Thoracic aorta (tissue), 2 donors: ENCODE data around the gene MBD3. TPM values are rescaled to one million over a fixed set of nuclear protein-coding genes. Genes with fewer than 3 reads are reported as not detected.
A peak's percentile ranks its signal among the peaks of the same experiment; 100 is the strongest.

Experiments
- ATAC-seq: fragments of 150-250 bp; one replicate; pipeline ENCODE4 v1.8.0; 2017; ENCODE audit warnings: low read depth; ENCODE audit not compliant: insufficient number of reproducible peaks, low FRiP score
- DNase-seq: peaks from one replicate; pipeline ENCODE4 v3.0.0-alpha.2; 2020; ENCODE audit warnings: low spot score
- H3K27ac ChIP-seq, 2 donors: fragments of 200-600 bp; sonication (generic); 1 replicate in 1 of 2; 2 replicates in 1 of 2; pipeline ENCODE4 v1.5.1; 2016; ENCODE audit warnings: mild to moderate bottlenecking in 2 of 2, moderate library complexity in 2 of 2
- H3K27me3 ChIP-seq: fragments of 200-600 bp; sonication (generic); replicated peaks from 2 replicates; pipeline ENCODE4 v1.6.0; 2016; ENCODE audit warnings: mild to moderate bottlenecking; ENCODE audit not compliant: insufficient read depth
- H3K36me3 ChIP-seq: fragments of 200-600 bp; sonication (generic); one replicate; pipeline ENCODE4 v1.5.1; 2016
- H3K4me1 ChIP-seq, 2 donors: fragments of 200-600 bp; sonication (generic); 1 replicate in 1 of 2; 2 replicates in 1 of 2; pipeline versions ENCODE4 v1.5.1 to v1.6.0; 2016; ENCODE audit warnings: low read depth in 2 of 2, mild to moderate bottlenecking in 1 of 2; ENCODE audit not compliant: control insufficient read depth in 1 of 2
- H3K4me3 ChIP-seq: fragments of 200-600 bp; sonication (generic); 2 replicates; pipeline ENCODE4 v1.5.1; 2016; ENCODE audit warnings: mild to moderate bottlenecking
- H3K9me3 ChIP-seq: fragments of 200-600 bp; sonication (generic); 2 replicates; pipeline ENCODE4 v1.5.1; 2016
- CTCF ChIP-seq: fragments of 200-600 bp; sonication (generic); IDR thresholded peaks from one replicate; pipeline ENCODE4 v1.5.1; 2019; ENCODE audit warnings: antibody characterized with exemption
- total RNA-seq, 2 donors: library from RNA; depleted of rRNA; stranded (reverse); fragments of >200 nt; gene quantifications; one replicate each; pipeline versions ENCODE4 v1.1.0 to v1.2.3, GENCODE V29; 2016

Gene MBD3
- total RNA-seq, 2 donors from 2014 or later = 97.8 to 102 TPM

GRCh38 chr19:1610579-1610978 is 17.9 kb upstream of the MBD3 start:
- Histone ChIP-seq H3K4me1 (peaks cover 7 to 9% of the 10 kb centered on the region in 2 donors), H3K27ac (no peak overlapping the region), H3K9me3 (no peaks in the 10 kb centered on the region), H3K36me3 (peaks cover 11% of the 10 kb centered on the region), H3K4me3 (no peak overlapping the region), H3K27me3 (no peaks in the 10 kb centered on the region)
- DNase-seq (no peak), ATAC-seq (no peak)
- TF ChIP-seq CTCF = no peak

DNA sequence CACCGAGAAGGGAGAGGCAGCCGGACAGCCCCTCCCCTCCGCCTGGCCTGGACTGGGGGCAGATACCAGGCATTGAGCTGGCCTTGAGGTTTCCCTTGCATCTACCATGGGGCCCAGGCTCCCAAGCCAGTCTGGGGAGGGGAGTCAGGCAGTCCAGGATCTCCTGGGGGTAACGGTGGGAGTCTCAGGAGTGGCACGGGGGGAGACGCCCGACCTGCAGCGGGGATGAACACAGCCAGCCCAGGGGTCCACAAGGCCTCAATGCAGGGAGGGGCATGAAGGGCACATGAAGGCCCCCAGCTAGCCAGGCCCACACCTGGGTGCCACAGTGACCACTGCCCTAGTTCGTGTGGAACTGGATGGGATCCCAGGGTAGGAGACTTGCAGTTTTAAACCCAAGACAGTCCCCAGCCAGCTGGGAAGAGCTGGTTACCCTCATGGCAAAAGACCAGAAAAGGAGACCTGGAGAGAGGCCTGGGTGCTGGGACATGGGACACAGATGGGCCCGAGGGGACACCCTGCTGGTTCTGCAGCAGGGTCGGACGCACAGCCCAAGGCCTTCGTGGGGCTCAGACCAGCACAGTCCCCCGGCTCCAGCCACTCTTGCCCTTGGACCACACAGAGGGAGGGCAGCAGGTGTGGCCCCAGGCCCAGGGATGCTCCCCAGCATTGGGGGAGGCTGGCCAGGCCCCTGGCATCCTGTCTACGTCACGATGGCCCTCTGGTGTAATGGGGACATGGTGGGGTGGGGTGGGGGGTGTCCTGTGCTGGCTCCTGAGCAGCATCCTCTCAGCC is 17.2 kb upstream of the MBD3 start:
- peaks cover 7 to 9% of the 10 kb centered on the region in 2 donors for H3K4me1 ChIP-seq
- no peak for ATAC-seq

GRCh38 chr19:1609103-1609396 is 16.4 kb upstream of the MBD3 start:
- ATAC-seq (no peak), DNase-seq (no peak)
- Histone ChIP-seq H3K4me1 (peaks cover 13 to 17% of the 10 kb centered on the region in 2 donors), H3K27me3 (no peaks in the 10 kb centered on the region), H3K9me3 (no peaks in the 10 kb centered on the region), H3K27ac (no peak overlapping the region), H3K36me3 (no peaks in the 10 kb centered on the region), H3K4me3 (peak overlapping the region; percentile 46)
- TF ChIP-seq CTCF = no peak

More for the DNA sequence above, 17.2 kb upstream of the MBD3 start:
- Histone ChIP-seq H3K27ac (no peak overlapping the region), H3K4me3 (no peak overlapping the region), H3K27me3 (no peaks in the 10 kb centered on the region), H3K36me3 (peaks cover 7% of the 10 kb centered on the region), H3K9me3 (no peaks in the 10 kb centered on the region)
- DNase-seq = no peak
- TF ChIP-seq CTCF = no peak

DNA sequence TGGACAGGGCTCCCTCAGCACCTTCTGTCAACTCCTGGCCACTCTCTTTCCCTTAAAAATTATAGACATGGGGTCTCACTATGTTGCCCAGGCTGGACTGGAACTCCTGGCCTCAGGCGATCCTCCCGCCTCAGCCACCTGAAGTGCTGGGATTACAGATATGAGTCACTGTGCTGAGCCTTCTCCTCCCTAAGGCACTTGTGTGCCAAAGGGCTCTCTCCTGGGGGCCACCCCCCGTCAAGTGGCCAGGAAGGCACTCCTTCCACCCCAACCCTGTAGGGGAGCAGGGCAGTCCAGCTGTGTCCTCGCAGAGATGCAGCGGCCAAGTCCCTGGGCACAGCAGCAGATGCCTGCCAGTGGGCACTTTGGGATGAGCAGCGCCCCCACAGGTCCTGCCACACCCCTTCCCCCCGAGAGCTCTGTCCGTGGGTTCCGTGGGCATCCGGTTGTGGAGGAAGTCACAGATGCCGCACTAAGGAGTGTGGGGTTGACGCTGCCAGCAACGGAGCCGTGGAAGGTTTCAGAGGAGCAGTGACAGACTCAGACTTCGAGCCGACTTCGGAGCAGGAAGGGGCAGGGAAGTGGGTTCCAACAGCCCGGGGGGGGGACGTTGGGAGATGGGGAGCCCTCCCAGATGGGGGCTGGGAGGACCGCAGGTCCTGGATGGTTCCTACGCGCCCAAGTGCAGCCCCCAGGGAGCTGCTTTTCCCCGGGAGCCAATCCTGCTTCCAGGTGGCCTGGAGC is 15.9 kb upstream of the MBD3 start:
- Histone ChIP-seq H3K4me1 (peaks cover 19 to 22% of the 10 kb centered on the region in 2 donors), H3K27ac (no peak overlapping the region), H3K36me3 (no peaks in the 10 kb centered on the region), H3K27me3 (no peaks in the 10 kb centered on the region), H3K4me3 (peak overlapping the region; percentile 46), H3K9me3 (no peaks in the 10 kb centered on the region)
- ATAC-seq (no peak), DNase-seq (no peak)
- TF ChIP-seq CTCF = no peak

DNA sequence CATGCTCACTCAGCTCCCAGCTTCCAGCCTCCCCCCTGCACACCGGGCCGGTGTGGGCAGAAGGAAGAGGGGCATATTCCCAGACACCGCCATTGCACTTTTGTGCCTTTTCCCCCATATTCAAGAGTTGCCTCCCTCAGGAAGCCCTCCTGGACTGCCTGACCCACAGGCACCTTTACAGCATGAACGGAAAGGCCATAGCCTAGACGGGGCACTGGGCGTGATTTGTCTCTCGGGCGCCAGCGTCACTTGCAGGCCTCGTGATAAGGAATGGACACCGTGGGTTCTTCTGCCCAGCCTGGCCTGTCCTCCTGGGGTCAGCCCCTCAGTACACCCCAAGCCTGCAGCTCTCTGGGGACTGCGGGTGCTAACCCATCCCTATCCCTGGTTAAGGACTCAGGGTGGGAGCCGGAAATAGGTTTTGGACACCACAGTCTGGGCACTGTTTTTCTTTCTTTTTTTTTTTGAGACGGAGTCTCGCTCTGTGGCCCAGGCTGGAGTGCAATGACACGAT is 13.5 kb upstream of the MBD3 start:
- H3K36me3 ChIP-seq = no peaks in the 10 kb centered on the region
- H3K4me3 ChIP-seq = peak overlapping the region; percentile 98
- no peaks in the 10 kb centered on the region for H3K9me3 ChIP-seq
- ATAC-seq (no peak), DNase-seq (no peak)
- peak overlapping the region; percentile 85 to 91 for H3K27ac ChIP-seq
- H3K4me1 ChIP-seq = peaks cover 23 to 33% of the 10 kb centered on the region in 2 donors
- no peak for TF ChIP-seq CTCF
- H3K27me3 ChIP-seq = no peaks in the 10 kb centered on the region
